Muscle of arm (tissue), 12 donors: ENCODE measurements around the gene ARHGAP42. TPM values are rescaled to one million over a fixed set of nuclear protein-coding genes. Genes with fewer than 3 reads are reported as not detected.
A peak's percentile ranks its signal among the peaks of the same experiment; 100 is the strongest.
"Not testable (repeated sequence)": the region's sequence is repeated elsewhere in the genome, so short reads cannot be mapped to it uniquely, and the experiment has no call there.

Experiments
- DNase-seq: peaks from one replicate; pipeline ENCODE4 v3.0.0-alpha.2; 2013
- polyA plus RNA-seq, 12 donors: library from polyadenylated mRNA; unstranded; fragments of 120-200 nt; gene quantifications; one replicate each; pipeline ENCODE4 v1.2.1, GENCODE V29; 2013; ENCODE audit not compliant: insufficient read length in 12 of 12

Gene ARHGAP42
- polyA plus RNA-seq, 12 donors = 12.7 to 37.3 (median 30.1) TPM; not detected in 1

- DNase-seq = no peak
Observed at GRCh38 chr11:100866453-100866852, 179.4 kb downstream of the ARHGAP42 start.

GRCh38 chr11:100867606-100868005, 180.5 kb downstream of the ARHGAP42 start:
- no peak for DNase-seq

- DNase-seq = no peak
Observed at GRCh38 chr11:100869328-100869727, 182.2 kb downstream of the ARHGAP42 start.

- DNase-seq = no peak
Observed at GRCh38 chr11:100870138-100870537, 183.1 kb downstream of the ARHGAP42 start.

GRCh38 chr11:100872951-100873740, 186.1 kb downstream of the ARHGAP42 start:
- no peak for DNase-seq

- DNase-seq = no peak
Observed at GRCh38 chr11:100874203-100874602, 187.1 kb downstream of the ARHGAP42 start.

- DNase-seq = no peak
Observed at GRCh38 chr11:100875521-100875869, 188.4 kb downstream of the ARHGAP42 start.

GRCh38 chr11:100876815-100877520, 189.9 kb downstream of the ARHGAP42 start:
- DNase-seq = peak; percentile 53

GRCh38 chr11:100878474-100878873, 191.4 kb downstream of the ARHGAP42 start:
- DNase-seq = no peak

GRCh38 chr11:100882957-100883356, 195.9 kb downstream of the ARHGAP42 start:
- no peak for DNase-seq

GRCh38 chr11:100883830-100884229, 196.7 kb downstream of the ARHGAP42 start:
- no peak for DNase-seq

GRCh38 chr11:100887659-100888058, 200.6 kb downstream of the ARHGAP42 start:
- DNase-seq = no peak

- no peak for DNase-seq
Observed at GRCh38 chr11:100888836-100889235, 201.7 kb downstream of the ARHGAP42 start.

- no peak for DNase-seq
Observed at GRCh38 chr11:100889758-100890157, 202.7 kb downstream of the ARHGAP42 start.

- DNase-seq = no peak
Observed at GRCh38 chr11:100890789-100891188, 203.7 kb downstream of the ARHGAP42 start.

GRCh38 chr11:100892886-100893285, 205.8 kb downstream of the ARHGAP42 start:
- no peak for DNase-seq

GRCh38 chr11:100895449-100895848, 208.4 kb downstream of the ARHGAP42 start:
- no peak for DNase-seq

GRCh38 chr11:100895976-100896375, 208.9 kb downstream of the ARHGAP42 start:
- DNase-seq = not testable (repeated sequence)

GRCh38 chr11:100901471-100901870, 214.4 kb downstream of the ARHGAP42 start:
- not testable (repeated sequence) for DNase-seq

- no peak for DNase-seq
Observed at GRCh38 chr11:100902454-100903141, 215.5 kb downstream of the ARHGAP42 start.

GRCh38 chr11:100903284-100903683, 216.2 kb downstream of the ARHGAP42 start:
- no peak for DNase-seq

GRCh38 chr11:100905684-100906083, 218.6 kb downstream of the ARHGAP42 start:
- no peak for DNase-seq

GRCh38 chr11:100908746-100909145, 221.7 kb downstream of the ARHGAP42 start:
- no peak for DNase-seq
